Stimulated activated naive CD4-positive, alpha-beta T cell (primary cell): Measurements from ENCODE around the gene EXOC4.

Source experiments
- DNase-seq, 6 experiments: peaks; one replicate each; lab custom pipeline; 2025; lab: John Stamatoyannopoulos, UW

EXOC4 gene

GRCh38 chr7:133491846-133492652 lies 239.2 kb downstream of the EXOC4 start:
- DNase-seq, result no peak

GRCh38 chr7:133497061-133497460 lies 244.2 kb downstream of the EXOC4 start:
- no peak for DNase-seq

GRCh38 chr7:133501771-133502170 lies 248.9 kb downstream of the EXOC4 start:
- no peak for DNase-seq

- no peak for DNase-seq
Measured at GRCh38 chr7:133502498-133502897, 249.6 kb downstream of the EXOC4 start.

GRCh38 chr7:133502972-133503371 lies 250.1 kb downstream of the EXOC4 start:
- DNase-seq, result no peak

GRCh38 chr7:133504825-133505224 lies 251.9 kb downstream of the EXOC4 start:
- no peak for DNase-seq

GRCh38 chr7:133509822-133510221 lies 256.9 kb downstream of the EXOC4 start:
- no peak for DNase-seq

- no peak for DNase-seq
Measured at GRCh38 chr7:133510326-133511055, 257.6 kb downstream of the EXOC4 start.

GRCh38 chr7:133511252-133511651 lies 258.4 kb downstream of the EXOC4 start:
- DNase-seq, result no peak

GRCh38 chr7:133511708-133512107 lies 258.8 kb downstream of the EXOC4 start:
- no peak for DNase-seq

- no peak for DNase-seq
Measured at GRCh38 chr7:133512560-133512959, 259.7 kb downstream of the EXOC4 start.

GRCh38 chr7:133513608-133514007 lies 260.7 kb downstream of the EXOC4 start:
- DNase-seq, result no peak

GRCh38 chr7:133514551-133514950 lies 261.7 kb downstream of the EXOC4 start:
- DNase-seq, result no peak

GRCh38 chr7:133517766-133518165 lies 264.9 kb downstream of the EXOC4 start:
- DNase-seq, result no peak

- no peak for DNase-seq
Measured at GRCh38 chr7:133518718-133519117, 265.8 kb downstream of the EXOC4 start.

- no peak for DNase-seq
Measured at GRCh38 chr7:133520248-133520647, 267.4 kb downstream of the EXOC4 start.

- DNase-seq, result no peak
Measured at GRCh38 chr7:133522501-133522900, 269.6 kb downstream of the EXOC4 start.

- DNase-seq, result no peak
Measured at GRCh38 chr7:133528796-133529195, 275.9 kb downstream of the EXOC4 start.

GRCh38 chr7:133529861-133530260 lies 277.0 kb downstream of the EXOC4 start:
- no peak for DNase-seq

GRCh38 chr7:133530682-133531081 lies 277.8 kb downstream of the EXOC4 start:
- no peak for DNase-seq

- DNase-seq, result no peak
Measured at GRCh38 chr7:133534816-133535215, 281.9 kb downstream of the EXOC4 start.

GRCh38 chr7:133535308-133535707 lies 282.4 kb downstream of the EXOC4 start:
- no peak for DNase-seq

GRCh38 chr7:133536450-133536849 lies 283.6 kb downstream of the EXOC4 start:
- DNase-seq, result no peak
